ENCODE data around the gene PPL.

PPL gene

GRCh38 chr16:4884972-4885874, 51.7 kb downstream of the PPL start:
- no peak for DNase-seq

DNA sequence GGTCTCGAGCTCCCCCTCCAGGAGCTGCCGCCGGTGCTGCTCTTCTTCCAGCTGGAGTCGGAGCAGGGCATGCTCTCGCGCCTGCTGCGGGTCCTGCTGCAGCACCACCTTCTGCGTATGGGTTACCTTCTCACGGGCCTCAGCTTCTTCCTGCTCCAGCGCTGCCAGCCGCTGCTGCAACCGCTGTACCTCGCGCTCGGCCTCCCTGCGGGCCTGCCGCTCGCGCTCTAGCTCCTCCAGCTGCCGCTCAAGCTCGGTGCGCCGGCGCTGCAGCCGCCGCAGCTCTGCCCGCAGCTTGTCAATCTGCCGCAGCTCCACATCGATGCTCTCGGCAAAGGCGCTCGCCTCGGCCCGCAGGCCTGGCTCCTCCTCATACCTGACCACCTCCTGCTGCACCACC, 52.7 kb downstream of the PPL start:
- DNase-seq = no peak

DNA sequence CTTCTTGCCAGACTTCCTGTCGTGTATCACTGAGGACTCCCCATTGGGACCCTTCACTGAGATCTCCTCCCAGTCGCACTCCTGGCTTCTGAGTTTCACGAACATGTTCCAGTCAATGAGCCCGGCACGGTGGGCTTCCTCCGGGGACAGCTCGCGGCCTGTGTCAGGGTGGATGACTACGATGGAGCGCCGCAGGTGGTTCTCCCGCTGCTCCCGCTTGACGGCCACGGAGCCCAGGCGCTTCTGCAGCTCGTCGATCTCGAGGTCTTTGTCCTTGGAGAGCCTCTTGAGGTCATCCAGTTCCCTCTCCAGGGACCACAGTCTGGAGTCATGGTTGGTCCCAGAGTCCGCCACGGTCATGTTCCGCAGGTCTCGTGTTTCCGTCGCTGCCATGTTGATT, 53.4 kb downstream of the PPL start:
- DNase-seq = no peak

DNA sequence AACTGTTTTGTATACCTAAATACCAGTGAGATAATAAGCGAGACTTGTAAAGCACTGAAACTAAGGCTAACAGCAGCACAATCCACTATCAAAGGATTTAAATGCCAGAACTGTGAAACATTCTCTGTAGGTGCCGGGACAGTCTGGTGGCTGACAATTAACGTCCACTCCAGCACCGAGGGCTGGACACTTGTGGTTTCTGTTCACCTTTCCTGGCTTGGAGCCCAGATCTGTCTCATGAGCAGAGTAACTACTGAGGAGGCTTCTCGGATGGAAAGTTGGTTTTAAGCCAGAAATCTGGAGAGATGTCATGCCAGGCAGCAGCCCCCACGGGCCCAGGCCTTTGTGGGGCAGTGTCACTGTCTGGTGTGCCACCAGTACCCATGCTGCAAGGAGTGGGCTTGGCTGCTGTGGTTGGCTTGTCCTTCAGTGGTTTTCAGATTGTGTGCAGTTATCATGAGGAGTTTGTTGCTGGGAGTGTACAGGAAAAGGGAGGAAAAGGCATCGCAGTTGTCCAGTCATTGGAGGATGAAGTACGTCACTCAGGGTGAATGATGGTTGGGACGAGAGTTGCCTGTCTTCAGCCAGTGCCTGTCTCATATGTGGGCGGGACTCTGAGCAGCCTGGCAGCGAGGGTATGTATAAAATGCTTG, 54.2 kb downstream of the PPL start:
- no peak for DNase-seq

GRCh38 chr16:4882000-4882632, 54.8 kb downstream of the PPL start:
- no peak for DNase-seq

DNA sequence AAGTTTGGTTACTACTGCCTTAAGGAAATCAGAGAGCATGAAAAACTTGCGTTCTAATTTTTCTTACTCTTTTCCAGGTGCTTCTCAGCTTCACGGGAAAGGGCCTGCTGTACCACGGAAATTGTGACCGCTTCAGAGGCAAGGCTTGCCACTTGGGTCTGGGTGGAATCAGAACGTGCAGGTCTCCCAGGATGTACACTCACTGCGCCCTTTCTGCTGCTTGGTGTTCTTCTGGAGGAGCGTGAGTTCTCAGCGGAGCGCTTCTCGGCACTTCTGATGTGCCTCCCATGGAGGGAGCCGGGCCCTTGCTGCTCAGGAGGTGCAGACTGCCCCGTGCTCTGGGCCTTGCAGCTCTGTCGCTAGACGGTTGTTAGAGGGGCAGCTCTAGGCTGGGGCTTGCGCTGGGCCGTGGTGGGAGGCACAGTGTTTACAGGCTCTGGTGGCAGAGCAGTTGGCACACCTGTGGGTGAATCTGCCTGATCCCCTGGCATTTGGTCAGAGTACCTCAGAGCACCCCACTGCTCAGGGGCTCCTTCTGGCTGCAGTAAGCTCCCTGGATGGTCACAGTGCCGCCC, 56.9 kb downstream of the PPL start:
- DNase-seq = no peak

DNA sequence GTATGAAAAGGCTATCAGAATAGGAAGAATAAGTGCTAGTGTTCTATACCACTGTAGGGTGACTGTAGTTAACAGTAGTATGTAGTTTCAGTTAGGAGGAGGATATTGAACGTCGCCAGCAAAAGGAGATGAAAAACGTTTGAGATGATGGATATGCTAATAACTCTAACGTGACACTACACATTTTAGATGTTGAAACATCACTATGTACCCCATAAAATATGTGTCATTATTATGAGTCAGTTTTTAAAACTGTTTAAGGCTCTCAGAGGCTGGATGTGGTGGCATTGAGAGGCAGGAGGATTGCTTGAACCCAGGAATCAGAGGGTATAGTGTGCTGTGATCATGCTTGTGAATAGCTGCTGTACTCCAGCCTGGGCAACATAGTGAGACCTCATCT, 57.9 kb downstream of the PPL start:
- no peak for DNase-seq

- DNase-seq = no peak
Observed at GRCh38 chr16:4877380-4877685, 59.6 kb downstream of the PPL start.

DNA sequence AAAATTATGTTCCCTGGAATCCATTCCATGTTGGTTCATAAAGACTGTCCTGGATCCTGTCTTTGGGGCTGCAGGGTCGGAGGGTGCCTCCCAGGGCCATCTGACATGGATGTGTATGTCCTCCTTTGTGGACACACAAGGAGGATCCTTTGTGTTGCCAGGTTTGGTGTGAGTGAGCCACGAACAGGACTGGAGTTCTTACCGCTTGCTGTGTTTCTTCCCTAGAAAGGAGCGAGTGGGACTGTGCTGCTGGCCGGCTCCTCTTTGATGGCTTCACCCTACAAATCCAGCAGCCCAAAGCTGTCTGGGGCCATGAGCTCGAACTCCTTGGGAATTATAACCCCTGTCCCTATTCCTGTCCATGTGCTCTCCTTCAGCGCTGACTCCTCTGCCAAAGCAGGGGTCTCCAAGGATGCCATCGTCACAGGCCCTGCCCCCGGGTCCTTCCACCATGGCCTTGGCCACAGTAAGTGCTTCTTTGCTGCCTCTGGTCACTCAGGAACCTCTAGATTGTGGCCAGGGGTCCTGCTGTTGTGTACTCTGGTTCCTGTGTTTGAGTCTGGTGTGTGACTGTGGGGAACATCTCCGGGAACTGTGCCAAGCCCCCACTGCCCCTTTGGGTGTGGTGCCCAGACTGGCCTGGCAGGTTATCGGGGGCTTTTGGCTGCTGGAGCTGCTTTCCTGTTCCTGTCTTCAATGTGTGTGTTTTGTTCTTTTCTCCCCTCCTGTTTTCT, 60.1 kb downstream of the PPL start:
- DNase-seq = no peak

DNA sequence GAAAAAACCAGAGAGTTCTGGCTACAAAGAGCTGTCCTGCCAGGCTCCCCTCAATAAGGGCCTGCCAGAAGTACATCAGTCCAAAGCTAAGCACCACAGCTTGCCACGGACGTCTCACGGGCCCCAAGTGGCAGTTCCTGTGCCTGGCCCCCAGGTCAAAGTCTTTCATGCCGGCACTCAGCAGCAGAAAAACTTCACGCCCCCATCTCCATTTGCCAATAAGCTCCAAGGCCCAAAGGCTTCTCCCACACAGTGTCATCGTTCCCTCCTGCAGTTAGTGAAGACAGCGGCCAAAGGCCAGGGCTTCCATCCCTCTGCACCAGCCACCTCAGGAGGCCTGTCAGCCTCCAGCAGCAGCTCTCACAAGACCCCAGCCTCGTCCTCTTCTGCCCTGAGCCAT, 62.3 kb downstream of the PPL start:
- no peak for DNase-seq

DNA sequence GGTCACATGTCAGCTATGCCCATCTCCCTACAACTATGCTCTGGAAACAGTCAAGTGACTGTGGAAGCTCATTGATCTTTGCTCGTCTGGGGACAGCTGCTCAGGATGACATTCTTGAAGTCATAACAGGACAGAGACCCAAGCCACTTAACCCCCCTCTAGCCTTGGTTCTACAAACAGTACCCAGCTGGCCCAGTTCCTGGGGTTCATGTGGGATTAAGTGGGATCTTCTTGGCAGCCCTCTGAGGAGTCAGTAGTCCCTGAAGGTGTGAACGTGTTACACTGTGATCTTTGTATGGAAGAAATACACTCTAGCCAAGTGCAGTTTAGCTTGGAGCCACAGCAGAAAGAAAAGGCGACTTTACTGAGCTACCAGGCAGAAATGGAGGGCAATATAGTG, 63.9 kb downstream of the PPL start:
- DNase-seq = no peak

DNA sequence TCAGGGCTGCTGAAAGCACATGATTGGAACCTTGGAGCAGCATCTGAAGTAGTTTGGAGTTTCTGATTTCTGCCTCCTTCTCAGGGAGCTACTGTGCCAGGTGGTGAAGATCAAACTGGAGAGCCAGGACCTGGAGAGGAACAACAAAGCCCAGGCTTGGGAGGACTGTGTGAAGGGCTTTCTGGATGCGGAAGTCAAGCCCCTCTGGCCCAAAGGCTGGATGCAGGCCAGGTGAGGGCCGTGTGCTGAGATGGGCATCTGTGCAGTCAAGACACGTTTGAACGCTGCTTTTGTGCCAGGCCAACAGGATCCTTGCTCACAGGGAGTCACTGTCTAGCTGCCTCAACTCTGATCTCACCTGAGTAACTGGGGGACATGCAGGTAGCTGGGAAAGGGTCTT, 65.9 kb downstream of the PPL start:
- no peak for DNase-seq

- no peak for DNase-seq
Observed at GRCh38 chr16:4870138-4870671, 66.7 kb downstream of the PPL start.

DNA sequence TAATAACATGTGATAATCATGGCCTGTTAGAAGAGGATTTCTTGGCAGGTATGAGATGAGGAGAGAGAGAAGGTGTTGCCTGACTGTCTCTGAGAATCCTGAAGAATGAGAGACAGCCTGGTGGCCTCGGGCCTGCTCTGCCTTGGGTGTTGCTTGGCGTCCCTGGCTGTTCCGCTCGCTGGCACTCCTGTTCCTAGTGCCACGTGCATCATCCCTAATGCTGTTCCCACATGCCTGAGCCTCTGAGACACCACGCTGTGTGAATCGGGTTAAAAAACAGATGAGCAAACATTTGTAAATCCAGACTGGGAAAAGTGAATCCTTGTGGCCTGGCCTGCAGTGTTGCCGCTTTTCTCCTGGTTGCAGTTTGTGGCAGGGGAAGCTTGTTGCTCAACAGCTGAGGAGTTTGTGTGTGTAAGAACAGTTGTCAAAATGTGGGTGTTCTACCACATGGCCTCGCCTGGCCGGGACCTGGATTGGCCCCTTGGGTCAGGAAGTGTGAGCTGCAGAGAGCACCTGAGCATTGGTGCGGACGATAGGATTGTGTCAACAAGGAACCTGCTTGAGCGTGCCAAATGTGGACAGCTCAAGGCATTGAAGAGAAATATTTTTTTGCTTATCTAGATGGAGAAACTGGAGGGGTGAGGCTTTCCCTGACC, 67.7 kb downstream of the PPL start:
- no peak for DNase-seq

DNA sequence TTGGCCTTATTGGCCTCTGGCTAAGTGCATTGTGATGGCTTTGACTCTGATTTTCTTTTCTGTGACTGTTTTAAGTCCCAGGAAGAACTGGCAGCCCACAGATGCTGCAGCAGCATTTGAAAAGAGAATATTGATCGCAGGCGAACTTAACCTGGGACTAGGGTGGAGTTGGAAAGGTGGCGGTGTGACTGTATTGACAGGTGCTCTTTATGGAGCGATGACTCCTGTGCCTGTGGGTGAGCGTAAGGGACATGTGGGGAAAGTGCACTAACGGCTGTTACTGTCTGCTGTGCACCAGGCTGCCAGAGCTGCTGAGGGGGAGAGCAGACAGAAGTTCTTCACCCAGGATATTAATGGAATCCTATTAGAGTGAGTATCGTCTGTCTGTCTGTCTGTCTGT, 68.4 kb downstream of the PPL start:
- DNase-seq = no peak

DNA sequence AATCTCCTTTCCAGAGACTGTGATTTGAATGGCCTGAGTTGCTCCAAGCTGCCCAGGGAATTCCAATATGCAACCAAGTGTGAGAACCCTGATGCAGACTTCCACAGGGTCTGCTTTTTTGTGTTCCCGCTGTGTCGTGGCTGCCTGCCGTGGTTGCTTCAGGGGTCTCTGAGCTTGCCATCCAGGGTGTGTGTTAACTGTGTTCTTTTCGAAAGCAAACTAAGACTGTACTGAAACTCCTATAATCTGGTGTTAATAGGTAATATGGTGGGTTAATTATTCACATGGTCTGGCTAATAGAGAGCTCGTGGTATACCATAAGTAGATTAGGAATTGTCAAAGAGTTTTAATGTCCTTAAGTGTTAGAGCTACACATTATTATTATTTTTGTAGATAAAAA, 68.9 kb downstream of the PPL start:
- no peak for DNase-seq

DNA sequence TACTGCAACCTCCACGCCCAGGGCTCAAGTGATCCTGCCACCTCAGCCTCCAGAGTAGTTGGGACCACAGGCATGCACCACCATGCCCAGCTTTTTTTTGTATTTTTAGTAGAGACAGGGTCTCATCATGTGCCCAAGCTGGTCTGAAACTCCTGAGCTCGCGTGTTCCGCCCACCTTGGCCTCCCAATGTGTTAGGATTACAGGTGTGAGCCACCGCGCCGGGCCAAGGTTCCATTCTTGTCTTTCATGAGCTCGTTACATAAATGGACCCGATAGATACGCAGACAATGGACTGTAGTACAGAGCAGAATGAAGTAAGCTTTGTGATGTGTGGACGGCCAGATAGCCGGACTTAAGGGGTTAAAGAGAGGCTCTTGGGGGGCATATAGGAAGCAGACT, 70.4 kb downstream of the PPL start:
- no peak for DNase-seq

DNA sequence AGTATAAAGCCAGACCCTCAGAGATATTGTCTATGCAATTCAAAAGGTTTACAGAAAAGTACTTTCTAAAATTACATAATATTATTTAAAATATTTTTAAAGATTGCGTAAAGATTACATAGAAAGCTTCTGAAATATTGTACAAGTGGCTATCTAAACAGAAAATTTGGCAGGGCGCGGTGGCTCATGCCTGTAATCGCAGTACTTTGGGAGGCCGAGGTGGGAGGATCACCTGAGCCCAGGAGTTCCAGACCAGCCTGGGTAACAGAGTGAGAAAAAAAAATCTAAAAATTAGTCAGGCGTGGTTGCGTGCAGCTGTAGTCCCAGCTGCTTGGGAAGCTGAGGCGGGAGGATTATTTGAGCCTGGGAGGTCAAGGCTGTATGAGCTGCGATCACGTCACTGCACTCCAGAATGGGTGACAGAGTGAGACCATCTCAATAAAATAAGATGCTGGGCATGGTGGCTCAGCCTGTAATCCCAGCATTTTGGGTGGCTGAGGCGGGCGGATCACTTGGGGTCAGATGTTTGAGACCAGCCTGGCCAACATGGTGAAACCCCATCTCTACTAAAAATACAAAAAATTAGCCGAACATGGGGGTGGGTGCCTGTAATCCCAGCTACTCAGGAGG, 71.6 kb downstream of the PPL start:
- no peak for DNase-seq

DNA sequence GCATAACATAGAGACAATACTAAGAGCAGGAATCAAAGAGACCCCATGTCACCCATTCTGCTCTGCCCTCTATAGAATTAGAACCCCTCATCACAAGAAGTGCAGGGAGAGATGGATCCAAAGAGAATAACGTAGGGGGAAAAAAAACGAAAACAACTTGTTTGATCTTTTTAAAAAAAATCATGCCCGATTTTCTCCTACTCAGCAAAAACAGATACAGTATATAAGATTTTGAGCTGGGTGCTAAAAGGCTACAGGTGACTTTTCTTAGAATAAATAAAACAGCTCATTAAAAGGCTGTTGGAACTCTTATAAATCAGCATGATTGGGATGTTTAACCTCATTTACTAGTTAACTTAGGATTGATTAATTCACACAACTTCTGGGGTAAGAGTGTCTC, 72.2 kb downstream of the PPL start:
- DNase-seq = no peak

- DNase-seq = no peak
Observed at GRCh38 chr16:4862639-4863038, 74.3 kb downstream of the PPL start.

DNA sequence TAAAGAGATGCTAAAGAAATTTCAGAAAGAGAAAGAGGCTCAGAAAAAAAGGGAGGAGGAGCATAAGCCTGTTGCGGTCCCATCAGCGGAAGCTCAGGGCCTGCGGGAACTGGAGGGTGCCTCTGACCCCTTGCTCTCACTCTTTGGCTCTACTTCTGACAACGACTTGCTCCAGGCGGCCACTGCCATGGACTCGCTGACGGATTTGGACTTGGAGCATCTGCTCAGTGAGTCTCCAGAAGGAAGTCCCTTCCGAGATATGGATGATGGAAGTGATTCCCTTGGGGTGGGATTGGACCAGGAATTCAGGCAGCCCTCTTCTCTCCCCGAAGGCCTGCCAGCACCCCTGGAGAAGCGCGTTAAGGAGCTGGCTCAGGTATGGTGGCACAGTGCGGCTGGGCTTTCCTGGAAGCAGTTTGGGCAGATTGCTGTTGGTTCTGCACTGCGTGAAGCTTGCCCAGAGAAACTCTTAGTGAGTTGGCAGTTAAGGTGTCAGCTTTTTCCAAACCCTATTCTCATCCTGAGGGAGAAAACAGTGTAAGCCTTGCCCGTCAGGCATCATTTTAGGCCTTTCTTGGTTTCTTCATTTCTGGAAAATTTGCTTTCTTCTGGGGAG, 76.1 kb downstream of the PPL start:
- no peak for DNase-seq

- DNase-seq = no peak
Observed at GRCh38 chr16:4859900-4860255, 77.1 kb downstream of the PPL start.
